HG03439 (cell line): ENCODE measurements around the gene GKN2.

Source experiments
- ATAC-seq: cut with Tn5 transposase; IDR thresholded peaks from one replicate; pipeline ENCODE4 v1.9.1; 2021; ENCODE audit warnings: mild to moderate bottlenecking, moderate library complexity; ENCODE audit not compliant: unreplicated experiment

GKN2 gene, protein sequence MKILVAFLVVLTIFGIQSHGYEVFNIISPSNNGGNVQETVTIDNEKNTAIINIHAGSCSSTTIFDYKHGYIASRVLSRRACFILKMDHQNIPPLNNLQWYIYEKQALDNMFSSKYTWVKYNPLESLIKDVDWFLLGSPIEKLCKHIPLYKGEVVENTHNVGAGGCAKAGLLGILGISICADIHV

DNA sequence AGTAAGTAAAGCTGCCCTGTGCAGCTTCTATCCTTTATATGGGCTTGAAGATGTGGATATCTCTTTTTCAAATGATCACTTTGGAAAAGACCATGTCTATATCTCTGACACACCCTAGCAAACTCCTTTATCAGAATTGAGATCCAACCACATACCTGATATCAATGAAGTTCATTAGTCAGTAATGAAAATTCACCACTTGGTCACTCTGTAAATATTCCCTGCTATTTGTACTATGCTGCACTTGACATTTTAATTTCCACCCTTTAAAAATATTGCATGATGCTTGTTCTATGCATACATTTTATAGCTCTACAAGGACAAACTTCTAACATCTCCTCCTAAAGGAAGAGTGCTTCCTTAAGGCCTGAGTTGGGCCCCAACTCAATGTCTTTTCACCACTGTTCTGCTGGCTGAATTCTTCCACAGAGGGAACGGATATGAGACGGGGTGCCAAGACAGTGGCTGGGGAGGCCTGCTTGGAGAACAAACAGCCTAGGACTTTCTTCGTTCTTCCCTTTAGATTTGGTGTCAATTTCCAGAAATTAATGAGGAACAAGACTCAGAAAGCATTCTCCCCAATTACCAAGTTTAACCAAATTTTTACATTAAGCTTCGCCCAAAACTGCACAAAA is at the start of gene GKN2:
Gene GKN2 (minus strand): TSS at position 7 of the 635 bp plus-strand sequence. CDS start 32 bp downstream, outside the sequence.
- ATAC-seq, result no peak

DNA sequence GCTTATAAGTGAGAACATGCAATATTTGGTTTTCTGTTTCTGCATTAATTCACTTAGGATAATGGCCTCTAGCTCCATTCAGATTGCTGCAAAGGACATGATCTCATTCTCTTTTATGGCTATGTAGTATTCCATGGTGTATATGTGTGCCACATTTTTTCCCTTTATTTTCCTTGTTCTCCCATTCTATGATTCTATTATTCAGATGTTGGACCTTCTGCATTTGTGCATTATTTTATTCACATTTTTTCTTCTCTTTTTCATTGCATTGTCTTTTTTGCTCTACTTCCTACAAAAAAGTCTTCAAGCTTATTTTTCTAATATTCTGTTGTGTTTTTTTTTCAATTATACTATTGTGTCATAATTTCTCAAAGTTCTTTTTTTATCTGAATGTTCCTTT is 49.2 kb upstream of the GKN2 start:
- ATAC-seq, result no peak

DNA sequence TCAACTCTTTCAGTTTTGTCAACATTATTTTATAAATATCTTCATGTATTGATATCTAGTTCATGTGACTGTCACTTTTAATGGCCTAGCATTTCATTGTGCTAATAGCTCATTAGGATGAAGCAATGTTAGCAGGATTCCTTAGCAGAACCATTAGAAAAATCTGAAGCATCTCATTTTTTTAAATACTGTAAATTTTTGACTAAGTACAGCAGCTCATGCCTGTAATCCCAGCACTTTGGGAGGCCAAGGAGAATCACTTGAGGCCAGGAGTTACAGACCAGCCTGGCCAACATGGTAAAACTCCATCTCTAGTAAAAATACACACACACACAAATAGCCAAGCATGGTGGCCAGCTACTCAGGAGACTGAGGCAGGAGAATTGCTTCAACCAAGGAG is 44.7 kb upstream of the GKN2 start:
- ATAC-seq, result no peak

DNA sequence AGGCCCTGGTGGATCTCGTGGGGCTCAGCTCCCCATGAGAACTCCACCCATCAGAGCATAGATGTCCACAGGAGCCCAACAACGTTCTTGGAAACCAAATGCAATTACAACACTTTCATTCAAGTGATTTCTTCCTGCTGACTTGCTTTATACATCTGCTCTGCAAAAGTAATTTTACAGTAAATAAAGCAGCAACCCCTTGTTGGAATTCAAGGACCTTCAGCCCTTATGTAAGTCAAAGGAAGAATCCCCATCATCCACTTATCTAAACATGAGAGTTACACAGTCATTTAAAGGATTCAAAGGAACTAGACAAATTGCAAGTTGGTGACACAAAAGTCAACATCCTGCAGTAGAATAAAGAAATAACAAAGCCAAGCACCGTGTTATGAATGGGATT is 43.2 kb upstream of the GKN2 start:
- ATAC-seq, result no peak

DNA sequence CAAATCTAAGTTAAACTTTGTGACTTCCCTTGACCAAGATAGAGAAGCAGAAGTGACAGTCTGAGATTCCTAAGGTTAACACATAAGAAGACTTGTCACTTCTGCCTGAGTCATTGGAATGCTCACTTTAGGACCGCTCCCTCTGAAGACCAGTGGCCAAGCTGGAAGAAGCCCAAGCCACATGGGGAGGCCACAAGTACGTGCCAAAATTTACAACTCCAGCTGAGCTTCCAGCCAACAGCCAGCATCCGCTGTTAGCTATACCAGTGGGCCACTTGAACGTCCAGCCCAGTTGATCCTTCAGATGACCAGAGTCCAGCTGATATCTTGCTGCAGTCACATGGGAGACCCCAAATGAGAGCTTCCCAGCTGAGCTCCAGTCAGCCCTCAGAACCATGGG is 42.2 kb upstream of the GKN2 start:
- no peak for ATAC-seq

DNA sequence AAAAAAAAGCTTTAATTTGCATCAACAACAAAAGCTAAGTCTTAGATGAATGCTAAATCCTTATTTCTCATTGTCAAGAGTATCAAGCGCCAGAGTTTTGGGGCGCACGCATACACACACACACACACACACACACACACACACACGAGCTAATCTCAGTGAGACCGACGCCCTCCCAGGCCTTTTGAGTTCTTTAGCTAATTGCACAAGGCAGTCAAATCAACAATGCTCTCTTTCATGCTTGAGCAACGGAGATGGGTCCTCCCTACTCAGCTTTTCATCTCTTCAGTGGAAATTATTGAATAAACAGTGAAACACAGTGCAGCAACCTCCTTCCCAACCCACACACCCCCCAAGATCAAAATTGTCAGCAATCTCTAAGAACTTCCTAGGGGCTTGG is 41.0 kb upstream of the GKN2 start:
- ATAC-seq, result no peak

DNA sequence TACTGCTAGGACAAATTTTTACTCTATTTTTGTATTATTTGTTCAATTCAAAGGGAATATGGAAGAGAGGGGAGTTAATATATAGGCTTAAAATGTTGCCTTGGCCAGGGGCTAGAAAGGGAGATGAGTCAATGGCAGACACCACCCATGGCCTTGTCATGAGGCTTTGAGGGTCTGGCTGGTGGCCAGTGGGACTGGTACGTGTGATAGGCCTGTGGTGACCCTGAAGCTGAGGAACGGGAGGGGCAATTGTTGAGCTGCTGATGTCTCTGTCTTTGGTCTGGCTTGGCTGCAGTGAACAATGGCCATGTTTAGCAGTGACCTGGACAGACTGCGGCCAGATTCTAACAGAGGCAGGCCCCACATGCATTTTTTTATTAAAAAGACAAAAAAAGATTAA is 40.2 kb upstream of the GKN2 start:
- ATAC-seq, result no peak

DNA sequence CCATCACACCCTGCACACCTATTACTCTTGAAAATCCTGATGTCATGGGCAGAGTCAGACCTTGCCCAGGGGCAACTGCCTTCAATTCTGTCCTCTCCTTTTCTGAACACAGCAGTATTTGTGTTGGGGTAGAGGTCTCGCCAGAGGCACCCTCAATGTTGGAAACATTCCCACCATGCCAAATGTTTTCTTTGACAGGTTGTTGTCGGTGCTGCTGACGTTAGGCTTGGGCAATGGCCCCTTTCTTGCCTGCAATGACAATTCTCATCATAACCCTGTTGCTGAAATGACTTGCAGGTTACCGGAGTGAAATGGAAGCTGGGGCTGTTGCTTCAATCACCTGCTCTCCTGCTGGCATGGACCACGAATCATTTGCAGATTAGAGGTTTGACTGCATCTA is 39.6 kb upstream of the GKN2 start:
- ATAC-seq, result no peak

DNA sequence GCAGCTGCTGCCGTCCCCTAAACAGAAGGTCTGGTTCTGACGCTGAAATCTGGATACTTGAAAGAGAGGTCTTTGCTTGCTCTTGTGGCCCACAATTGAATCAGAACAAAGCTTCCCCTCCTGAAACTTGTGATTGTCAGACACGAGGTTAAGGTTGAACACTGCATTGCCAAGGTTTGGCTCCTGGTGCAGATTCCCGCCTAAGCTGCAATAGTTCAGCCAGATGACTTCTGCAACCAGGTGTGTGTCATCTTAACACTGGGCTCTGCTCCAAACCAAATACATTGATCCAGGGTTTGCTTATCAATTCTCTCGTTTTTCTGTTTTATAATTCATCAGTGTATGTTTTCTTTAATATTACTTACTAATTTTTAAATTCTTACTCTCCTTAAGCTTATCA is 36.3 kb upstream of the GKN2 start:
- ATAC-seq, result no peak

DNA sequence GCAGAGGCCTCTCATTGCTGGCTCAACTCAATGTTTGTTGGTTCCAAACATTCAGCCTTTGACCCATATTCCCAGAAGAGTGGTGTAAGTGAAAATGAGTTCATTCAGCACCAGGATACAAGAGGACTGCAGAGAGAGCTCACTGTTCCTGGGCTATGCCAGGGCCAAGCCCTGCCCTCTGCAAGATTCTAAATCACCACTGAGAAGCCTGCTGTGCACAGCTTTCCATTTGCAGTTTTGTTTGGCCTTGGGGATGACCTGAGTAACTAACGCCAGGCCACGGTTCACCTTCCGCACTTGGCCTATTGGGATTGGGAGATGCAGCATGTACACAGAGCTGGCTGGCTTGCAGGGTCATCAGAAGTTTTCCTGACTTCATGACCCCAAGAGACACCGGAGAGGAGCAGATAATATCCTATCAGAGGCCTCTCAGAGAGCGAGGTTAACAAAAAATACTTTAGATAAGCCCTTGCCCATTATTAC is 34.4 kb upstream of the GKN2 start:
- no peak for ATAC-seq

DNA sequence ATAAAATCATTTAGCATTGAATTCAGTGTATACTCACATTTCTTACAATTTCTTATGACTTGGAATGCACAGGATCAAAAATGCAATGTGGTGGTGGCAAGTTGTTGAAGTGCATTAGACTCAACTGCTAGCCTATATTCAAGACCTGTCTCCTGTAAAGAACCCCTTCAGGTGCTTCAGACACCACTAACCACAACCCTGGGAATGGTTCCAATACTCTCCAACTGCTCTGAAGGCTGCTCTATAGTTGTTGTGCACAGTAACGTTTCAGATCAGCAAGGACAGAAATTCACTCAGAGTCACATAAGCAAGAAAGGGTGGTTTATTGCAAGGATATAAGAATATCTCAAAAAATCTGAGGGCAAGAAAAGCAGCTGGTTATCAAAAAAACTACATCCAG is 28.3 kb upstream of the GKN2 start:
- ATAC-seq, result no peak

DNA sequence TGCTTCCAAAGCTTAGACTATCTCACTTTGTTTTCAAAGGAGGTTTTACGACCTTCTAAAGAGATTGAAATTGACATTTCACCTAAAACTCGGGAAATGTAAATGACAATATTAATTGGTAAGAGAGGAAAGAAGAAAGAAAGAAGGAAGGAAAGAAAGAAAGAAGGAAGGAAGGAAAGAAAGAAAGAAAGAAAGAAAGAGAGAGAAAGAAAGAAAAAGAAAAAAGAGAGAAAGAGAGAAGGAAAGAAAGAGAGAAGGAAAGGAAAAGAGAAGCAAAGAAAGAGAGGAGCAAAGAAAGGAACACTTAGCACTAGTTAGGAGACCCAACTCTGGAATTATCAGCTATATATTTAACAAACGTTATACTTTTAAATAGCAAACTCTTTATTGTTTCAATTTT is 25.4 kb upstream of the GKN2 start:
- ATAC-seq, result no peak

DNA sequence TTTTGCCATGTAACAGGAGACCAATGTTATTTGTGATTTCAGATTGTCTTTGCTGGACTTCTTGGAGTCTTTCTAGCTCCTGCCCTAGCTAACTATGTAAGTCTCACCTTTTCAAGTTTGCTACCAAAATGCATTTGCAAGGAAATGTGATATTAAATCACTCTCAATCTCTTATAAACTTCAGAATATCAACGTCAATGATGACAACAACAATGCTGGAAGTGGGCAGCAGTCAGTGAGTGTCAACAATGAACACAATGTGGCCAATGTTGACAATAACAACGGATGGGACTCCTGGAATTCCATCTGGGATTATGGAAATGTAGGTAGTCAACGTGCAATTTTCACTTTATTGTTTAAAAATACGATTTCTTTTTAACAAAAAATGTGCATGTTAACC is 24.8 kb upstream of the GKN2 start:
- ATAC-seq, result no peak

DNA sequence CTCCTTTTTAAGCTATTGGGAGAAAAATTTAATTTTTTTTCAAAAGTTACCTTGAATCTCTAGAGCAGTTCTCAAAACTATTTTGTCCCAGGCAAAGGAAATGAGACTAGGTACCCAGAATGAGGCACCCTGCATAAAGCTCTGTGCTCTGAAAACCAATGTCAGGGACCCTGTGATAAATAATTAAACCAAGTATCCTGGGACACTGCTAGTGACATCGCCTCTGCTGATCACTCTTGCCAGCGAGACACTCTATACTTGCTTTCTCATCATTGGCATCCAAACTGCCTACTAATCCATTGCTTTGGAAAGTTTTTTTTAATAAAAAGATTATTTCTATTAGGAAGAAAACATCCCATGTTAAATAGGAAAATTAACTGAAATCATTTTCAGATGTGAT is 23.2 kb upstream of the GKN2 start:
- no peak for ATAC-seq

DNA sequence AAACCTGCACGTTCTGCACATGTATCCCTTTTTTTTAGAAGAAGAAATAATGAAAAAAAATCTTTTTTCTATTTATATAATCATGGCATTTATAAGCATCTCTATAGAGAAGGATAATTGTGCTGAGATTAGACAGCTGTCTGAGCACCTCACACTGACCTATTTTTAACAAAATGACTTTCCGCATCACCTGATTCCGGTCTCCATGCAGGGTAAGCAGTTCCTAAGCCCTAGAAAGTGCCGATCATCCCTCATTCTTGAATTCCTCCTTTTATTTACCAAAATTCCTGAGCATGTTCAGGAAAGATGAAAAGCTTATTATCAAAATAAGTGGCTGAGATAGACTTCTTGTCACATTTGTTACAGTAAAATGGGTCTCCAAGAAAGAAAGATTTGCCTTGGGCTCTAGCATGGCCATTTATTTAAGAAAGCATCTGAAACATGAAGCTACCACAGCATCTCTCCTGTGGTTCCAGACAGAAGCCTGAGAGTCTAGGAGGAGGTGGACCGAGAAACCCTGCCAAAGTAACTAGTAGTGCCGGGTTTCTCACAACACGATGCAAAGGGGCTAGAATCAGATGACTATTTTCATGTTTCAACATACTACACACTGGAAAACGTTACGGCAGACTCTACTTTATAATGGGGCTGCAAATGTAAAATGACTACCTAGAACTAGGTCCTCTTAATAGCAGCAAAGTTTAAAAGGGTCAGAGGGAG is 22.4 kb upstream of the GKN2 start:
- no peak for ATAC-seq

DNA sequence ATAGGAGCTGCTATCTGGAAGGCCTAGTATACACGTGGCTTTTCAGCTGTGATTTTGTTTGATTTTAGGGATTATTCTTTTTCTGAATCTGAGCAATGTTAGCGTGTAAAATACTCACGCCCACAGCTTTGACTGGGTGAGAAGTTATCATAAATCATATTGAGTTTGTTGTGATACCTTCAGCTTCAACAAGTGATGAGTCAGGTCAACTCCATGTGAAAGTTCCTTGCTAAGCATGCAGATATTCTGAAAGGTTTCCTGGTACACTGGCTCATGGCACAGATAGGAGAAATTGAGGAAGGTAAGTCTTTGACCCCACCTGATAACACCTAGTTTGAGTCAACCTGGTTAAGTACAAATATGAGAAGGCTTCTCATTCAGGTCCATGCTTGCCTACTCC is 21.6 kb upstream of the GKN2 start, which contains the start of gene GKN1:
Gene GKN1 (plus strand): TSS at position 386 of the 400 bp plus-strand sequence. CDS start 42 bp downstream, outside the sequence.
- no peak for ATAC-seq

DNA sequence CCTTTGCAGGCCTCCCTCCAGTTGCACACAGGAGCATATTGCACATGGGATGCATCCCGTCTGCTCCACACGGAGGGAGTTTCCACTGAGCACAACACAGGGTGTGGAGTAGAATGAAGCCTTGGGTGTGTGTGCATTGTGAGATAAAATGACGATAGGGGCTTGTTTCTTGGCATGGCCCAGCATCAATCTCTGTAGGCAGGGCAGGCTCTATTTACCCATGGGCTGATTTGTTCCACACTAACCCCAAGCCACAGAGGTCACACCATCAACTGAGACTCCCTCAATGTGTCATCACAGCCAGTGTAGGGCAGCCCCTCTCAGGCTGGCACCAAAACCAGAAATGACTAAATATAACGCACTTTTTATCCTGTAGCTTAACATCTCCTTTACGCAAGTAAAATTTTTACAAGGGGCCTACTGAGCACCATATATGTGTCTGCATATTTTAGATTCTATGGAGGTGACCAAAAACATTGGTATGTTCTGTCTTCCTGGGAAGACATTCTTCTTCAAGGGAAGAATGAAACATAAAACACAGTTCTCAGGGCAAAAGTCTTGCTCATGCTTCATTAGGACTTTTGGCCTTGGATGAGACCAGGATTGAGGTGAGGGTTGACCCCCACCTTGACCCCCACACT is 19.0 kb upstream of the GKN2 start:
- no peak for ATAC-seq

DNA sequence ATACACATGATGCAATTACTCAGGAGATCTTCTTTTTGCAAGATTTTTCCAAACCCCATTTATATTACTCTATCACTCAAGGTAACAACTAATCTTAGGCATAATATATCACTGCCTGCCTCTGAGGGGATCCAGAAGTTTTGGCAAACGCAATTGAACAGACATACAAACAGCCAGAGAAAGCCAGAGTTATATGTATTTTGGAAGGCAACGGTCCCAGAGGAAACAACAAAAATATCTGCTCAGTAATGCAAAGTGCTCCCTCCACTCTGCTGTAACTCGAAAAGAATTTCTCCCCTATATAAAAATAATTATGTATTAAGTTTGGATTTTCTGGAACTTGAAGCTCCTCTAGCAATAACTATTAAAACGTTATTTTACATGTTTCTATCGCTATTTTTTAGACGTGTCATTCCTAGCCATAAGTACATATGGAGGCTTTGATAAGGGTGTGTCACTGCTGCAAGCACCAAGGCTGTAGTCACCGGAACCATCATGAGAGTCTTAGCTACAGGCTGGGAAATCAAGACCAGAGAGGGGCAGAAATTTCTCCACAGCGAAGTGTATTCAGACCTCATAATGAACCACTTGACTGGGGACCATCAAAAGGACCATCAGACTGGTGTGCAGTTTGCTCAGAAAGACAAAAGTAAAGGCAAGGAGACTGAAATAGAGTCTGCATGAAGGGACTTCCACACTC is 18.0 kb upstream of the GKN2 start:
- no peak for ATAC-seq

DNA sequence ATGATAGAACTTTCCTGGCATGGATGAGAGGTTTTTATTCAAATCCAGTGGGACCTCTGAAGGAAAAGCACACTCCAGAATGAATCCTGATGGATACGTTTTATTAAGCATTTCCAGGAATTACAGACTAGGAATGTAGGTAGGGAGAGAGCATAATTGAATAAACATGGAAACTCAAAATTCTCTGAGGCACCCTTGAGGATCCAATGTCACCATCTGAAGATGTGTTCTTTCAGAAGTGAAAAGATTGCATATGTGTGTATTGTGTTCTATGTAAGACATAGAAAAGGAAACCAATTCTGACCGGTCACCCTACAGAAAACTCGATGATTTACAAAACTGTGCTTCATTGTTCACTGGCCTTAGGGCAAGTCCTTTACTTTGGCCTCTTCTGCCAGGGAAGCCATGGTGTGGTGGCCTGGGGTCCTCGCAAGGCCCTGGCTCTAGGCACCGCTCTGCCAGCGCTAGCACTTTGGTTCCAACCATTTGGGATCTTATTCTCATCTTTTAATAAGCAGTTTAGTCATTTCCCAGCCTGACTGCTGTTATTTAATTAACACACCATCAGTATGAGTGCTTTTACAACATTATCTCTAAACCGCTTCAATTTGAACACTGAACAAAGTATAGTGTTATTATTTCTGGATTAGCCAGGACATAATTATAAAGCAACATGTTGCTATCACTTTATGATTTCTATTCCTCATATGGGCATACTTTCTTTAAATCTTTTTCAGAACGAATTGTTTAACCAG is 17.2 kb upstream of the GKN2 start:
- no peak for ATAC-seq

DNA sequence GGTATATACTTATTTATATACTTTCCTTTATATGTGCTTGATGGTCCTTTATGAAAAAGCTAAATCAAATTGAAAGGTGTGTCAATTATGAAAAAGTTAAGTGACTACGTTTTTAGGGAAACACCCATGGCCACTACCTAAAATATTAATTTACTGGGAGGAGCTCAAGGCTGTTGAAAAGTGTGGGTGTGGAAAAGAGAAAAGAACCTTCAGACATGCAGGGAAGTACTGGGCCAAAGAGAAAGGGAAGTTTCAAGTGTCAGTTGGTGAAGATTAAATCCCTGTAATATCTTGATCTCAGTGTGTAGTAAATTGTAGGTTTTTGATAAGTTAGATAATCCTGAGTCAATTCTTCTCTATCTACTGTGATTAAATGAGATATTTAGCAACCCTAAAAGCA is 15.5 kb upstream of the GKN2 start:
- ATAC-seq, result no peak
